ENCODE measurements around the gene SCAPER. TPM values are rescaled to one million over a fixed set of nuclear protein-coding genes. Genes with fewer than 3 reads are reported as not detected.

The SCAPER gene
- total RNA-seq, 2 experiments from 2014 or later, result 31.4 to 32.7 TPM

GRCh38 chr15:76376816-76377215 lies 528.3 kb downstream of the SCAPER start:
- H3K27ac Mint-ChIP-seq, result no peak overlapping the region
- H3K4me1 Mint-ChIP-seq (ENCODE audit: low read depth), result no peaks in the 10 kb centered on the region
- peaks cover 16% of the 10 kb centered on the region for H3K36me3 Mint-ChIP-seq (ENCODE audit: low read depth)
- ChIA-PET CTCF (no interaction called here), POLR2A (interaction anchor here (1.5 kb wide), 1 partner anchor 30 kb away, joined by 4 read pairs; no protein-coding TSS in a partner anchor)
- intact Hi-C loops (cut with micrococcal nuclease), result no loop called here
- no peak overlapping the region for H3K4me3 Mint-ChIP-seq
- DNase-seq (no peak), ATAC-seq (no peak)
- no peaks in the 10 kb centered on the region for H3K27me3 Mint-ChIP-seq
- H3K9me3 Mint-ChIP-seq, result no peaks in the 10 kb centered on the region
- no peak for TF ChIP-seq CTCF (IDR thresholded peaks at IDR 0.05)

DNA sequence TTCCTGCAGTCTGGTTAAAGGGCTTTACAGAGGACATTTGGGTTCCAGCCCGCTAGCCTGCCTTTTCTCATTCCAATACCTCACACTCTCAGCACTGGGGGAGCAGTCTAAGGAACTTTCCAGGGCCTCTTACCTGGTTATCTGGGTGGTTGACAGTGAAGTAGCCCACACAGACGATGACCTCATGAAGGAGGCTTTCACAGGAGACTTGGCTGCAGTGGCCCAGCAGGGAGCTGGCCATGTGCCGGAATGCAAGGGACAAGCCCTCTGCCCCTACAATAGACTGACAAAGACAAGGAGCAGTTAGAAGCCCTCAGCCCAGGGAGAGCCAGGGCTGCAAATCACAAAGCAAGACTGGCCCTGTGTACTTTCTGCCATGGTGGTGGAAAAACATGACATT lies 529.1 kb downstream of the SCAPER start:
- H3K27ac Mint-ChIP-seq, result no peak overlapping the region
- no peaks in the 10 kb centered on the region for H3K9me3 Mint-ChIP-seq
- TF ChIP-seq CTCF (IDR thresholded peaks at IDR 0.05), result no peak
- no peaks in the 10 kb centered on the region for H3K27me3 Mint-ChIP-seq
- no peak for ATAC-seq
- POLR2A ChIA-PET, result interaction anchor here (1.5 kb wide), 1 partner anchor 29 kb away, joined by 4 read pairs; no protein-coding TSS in a partner anchor
- intact Hi-C loops (cut with micrococcal nuclease), result no loop called here
- CTCF ChIA-PET, result no interaction called here
- H3K4me3 Mint-ChIP-seq, result no peak overlapping the region
- H3K36me3 Mint-ChIP-seq (ENCODE audit: low read depth), result peaks cover 16% of the 10 kb centered on the region
- H3K4me1 Mint-ChIP-seq (ENCODE audit: low read depth), result no peaks in the 10 kb centered on the region
- DNase-seq, result no peak

GRCh38 chr15:76368122-76368621 lies 537.0 kb downstream of the SCAPER start:
- CTCF ChIA-PET, result no interaction called here
- intact Hi-C loops (cut with micrococcal nuclease), result no loop called here
- Mint-ChIP-seq H3K4me1 (ENCODE audit: low read depth) (no peaks in the 10 kb centered on the region), H3K27me3 (no peaks in the 10 kb centered on the region), H3K27ac (no peak overlapping the region), H3K36me3 (ENCODE audit: low read depth) (peaks cover 6% of the 10 kb centered on the region), H3K9me3 (no peaks in the 10 kb centered on the region), H3K4me3 (no peak overlapping the region)
- TF ChIP-seq CTCF (IDR thresholded peaks at IDR 0.05), result no peak
- POLR2A ChIA-PET, result no interaction called here
- ATAC-seq (no peak), DNase-seq (no peak)

GRCh38 chr15:76366714-76367113 lies 538.4 kb downstream of the SCAPER start:
- Mint-ChIP-seq H3K27ac (no peak overlapping the region), H3K9me3 (no peaks in the 10 kb centered on the region), H3K4me1 (ENCODE audit: low read depth) (no peaks in the 10 kb centered on the region), H3K4me3 (no peak overlapping the region), H3K27me3 (no peaks in the 10 kb centered on the region), H3K36me3 (ENCODE audit: low read depth) (peaks cover under 1% of the 10 kb centered on the region)
- ChIA-PET CTCF (no interaction called here), POLR2A (no interaction called here)
- TF ChIP-seq CTCF (IDR thresholded peaks at IDR 0.05), result no peak
- ATAC-seq (no peak), DNase-seq (no peak)
- intact Hi-C loops (cut with micrococcal nuclease), result no loop called here

DNA sequence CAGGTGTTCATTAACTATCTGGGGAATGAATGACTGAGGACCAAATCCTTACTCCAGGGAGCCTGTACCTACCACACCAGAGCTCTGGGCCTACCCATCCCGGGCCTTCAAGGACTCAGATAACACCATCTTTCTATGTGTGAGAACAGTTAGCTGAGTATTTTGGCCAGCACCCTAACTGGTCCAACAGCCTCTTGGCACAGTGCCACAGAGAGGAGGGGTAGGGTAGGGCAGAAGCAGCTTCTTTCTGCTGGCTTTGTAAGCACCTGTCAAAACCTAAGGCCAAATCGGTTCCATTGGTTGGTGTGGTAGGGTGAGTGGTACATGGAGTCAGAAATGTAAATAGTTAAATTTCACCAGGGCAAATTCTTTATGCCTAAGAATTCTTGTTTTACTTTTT lies 541.9 kb downstream of the SCAPER start:
- intact Hi-C loops (cut with micrococcal nuclease), result no loop called here
- no peak overlapping the region for H3K27ac Mint-ChIP-seq
- DNase-seq, result no peak
- no peaks in the 10 kb centered on the region for H3K27me3 Mint-ChIP-seq
- POLR2A ChIA-PET, result interaction anchor here (0.6 kb wide), 1 partner anchor 404 kb away, joined by 3 read pairs; no protein-coding TSS in a partner anchor
- H3K9me3 Mint-ChIP-seq, result no peaks in the 10 kb centered on the region
- CTCF ChIA-PET, result no interaction called here
- no peaks in the 10 kb centered on the region for H3K4me1 Mint-ChIP-seq (ENCODE audit: low read depth)
- peaks cover 2% of the 10 kb centered on the region for H3K36me3 Mint-ChIP-seq (ENCODE audit: low read depth)
- ATAC-seq, result no peak
- H3K4me3 Mint-ChIP-seq, result no peak overlapping the region
- no peak for TF ChIP-seq CTCF (IDR thresholded peaks at IDR 0.05)
